GM18868 (cell line): ENCODE results near the gene TRA2A.
"Not testable (repeated sequence)": the region's sequence is repeated elsewhere in the genome, so short reads cannot be mapped to it uniquely, and the experiment has no call there.

Source experiments
- ATAC-seq: cut with Tn5 transposase; IDR thresholded peaks from one replicate; pipeline ENCODE4 v1.9.1; 2021; ENCODE audit warnings: mild to moderate bottlenecking, moderate library complexity; ENCODE audit not compliant: unreplicated experiment

Gene TRA2A

GRCh38 chr7:23531794-23532489, at the start of gene TRA2A:
Gene TRA2A (minus strand): TSS chr7:23531981. CDS start chr7:23531824, 157 bp downstream.
- peak; percentile 91 for ATAC-seq

- peak; percentile 88 for ATAC-seq
Measured at GRCh38 chr7:23570592-23571200, 38.9 kb upstream of the TRA2A start.

- no peak for ATAC-seq
Measured at GRCh38 chr7:23558303-23558702, 26.5 kb upstream of the TRA2A start.

GRCh38 chr7:23547662-23548061, 15.9 kb upstream of the TRA2A start:
- ATAC-seq = no peak

DNA sequence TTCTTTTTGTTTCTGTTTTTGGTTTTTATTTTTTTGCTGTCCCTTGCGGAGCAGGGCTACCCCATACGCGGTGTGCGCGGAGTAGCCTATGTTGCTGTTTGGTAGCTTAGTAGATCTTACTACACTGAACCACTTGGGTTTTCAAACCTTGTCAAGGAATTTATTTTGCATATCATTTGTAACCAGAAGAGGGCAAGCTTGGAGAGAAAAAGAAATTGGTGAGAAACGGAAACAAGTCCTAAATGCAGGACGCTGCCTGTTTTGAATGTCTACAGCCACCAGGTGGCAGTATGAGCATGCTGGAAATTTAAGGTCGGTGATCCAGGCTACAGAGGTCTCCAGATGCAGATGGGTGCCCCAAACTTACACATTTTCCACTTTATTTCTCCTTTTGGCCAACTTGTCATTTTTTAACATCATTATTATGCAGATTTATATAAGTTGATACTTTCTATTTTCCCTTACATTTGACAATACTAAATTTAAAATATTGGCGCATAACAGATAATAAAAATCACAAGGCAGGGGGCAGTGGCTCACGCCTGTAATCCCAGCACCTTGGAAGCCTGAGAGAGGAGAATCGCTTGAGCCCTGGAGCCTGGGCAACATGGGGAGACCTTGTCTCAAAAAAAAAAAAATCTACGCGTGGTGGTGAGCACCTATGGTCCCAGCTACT, 15.3 kb upstream of the TRA2A start:
- peak; percentile 67 for ATAC-seq

DNA sequence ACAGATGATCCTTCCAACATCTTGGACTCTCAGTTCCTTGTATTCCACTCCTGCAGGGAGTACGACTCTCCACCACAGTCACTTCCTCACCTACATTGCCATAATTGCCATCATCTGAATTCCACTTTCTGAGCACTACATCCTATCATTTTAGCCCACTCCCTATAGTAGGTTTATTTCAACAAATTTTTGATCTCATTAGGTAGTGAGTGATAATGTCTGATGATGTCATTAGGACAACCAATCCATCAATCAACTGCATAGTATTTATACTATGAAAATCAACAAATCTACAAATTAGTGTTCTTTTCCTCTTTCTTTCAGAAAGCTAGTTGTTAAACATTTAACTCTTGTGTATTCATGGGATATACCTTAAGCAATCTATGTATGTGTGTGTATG, 13.7 kb upstream of the TRA2A start:
- ATAC-seq = peak; percentile 9

- ATAC-seq = peak; percentile 78
Measured at GRCh38 chr7:23544913-23545354, 13.2 kb upstream of the TRA2A start.

GRCh38 chr7:23542752-23543151, 11.0 kb upstream of the TRA2A start:
- ATAC-seq = no peak

- no peak for ATAC-seq
Measured at GRCh38 chr7:23539494-23539907, 7.7 kb upstream of the TRA2A start.

DNA sequence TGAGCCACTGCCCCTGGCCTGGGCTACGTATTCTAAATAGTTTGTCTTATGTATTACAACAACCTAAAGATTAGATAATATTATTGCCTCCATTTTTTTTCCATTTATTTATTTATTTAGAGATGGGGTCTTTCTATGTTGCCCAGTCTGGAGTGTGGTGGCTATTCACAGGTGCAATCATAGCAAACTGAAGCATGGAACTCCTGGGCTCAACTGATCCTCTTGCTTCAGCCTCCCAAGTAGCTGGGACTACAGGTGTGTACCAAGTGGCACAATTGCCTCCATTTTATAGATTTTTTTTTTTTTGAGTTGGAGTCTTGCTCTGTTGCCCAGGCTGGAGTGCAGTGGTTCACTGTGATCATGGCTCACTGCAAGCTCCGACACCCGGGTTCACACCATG, 6.5 kb upstream of the TRA2A start:
- no peak for ATAC-seq

DNA sequence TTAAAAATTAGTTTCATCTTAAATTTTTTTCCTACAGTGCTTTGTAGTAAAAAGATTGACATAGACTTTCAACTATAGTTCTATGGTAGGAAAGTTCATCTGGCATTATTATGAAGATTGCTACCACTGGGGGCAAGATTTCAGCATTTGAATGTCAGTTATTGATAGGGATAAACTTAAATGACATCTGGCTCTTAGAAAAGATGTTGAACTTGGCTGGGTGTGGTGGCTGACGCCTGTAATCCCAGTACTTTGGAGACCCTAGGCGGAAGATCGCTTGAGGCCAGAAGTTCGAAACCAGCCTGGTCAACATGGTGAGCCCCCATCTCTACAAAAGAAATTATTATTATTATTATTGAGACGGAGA, 1.4 kb upstream of the TRA2A start:
- no peak for ATAC-seq

- ATAC-seq = no peak
Measured at GRCh38 chr7:23532490-23533237, 883 bp upstream of the TRA2A start.

- ATAC-seq = peak; percentile 23
Measured at GRCh38 chr7:23531050-23531793, 559 bp downstream of the TRA2A start.

- peak; percentile 45 for ATAC-seq
Measured at GRCh38 chr7:23530405-23530804, 1.4 kb downstream of the TRA2A start.

DNA sequence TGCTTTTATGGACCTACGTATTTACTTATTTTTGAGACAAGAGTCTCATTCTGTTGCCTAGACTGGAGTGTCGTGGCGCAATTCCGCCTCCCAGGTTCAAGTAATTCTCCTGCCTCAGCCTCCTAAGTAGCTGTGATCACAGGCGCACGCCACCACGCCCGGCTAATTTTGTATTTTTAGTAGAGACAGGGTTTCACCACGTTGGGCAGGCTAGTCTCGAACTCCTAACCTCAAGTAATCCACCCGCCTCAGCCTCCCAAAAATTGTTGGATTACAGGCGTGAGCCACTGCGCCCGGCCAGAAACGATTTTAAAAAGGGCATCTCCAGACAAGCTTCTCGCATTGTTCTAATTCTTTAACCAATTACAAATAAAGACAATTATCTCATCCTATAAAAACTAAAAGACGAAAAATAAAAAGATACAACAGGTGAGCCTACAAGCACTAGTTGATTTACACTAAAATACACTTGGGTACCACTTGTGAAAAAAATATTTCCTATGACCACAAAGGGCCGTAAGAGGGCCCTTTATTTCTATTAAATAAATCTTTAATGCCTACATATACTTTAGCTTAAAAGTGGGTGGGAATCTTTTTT, 2.4 kb downstream of the TRA2A start:
- no peak for ATAC-seq

- ATAC-seq = not testable (repeated sequence)
Measured at GRCh38 chr7:23525611-23526010, 6.2 kb downstream of the TRA2A start.

DNA sequence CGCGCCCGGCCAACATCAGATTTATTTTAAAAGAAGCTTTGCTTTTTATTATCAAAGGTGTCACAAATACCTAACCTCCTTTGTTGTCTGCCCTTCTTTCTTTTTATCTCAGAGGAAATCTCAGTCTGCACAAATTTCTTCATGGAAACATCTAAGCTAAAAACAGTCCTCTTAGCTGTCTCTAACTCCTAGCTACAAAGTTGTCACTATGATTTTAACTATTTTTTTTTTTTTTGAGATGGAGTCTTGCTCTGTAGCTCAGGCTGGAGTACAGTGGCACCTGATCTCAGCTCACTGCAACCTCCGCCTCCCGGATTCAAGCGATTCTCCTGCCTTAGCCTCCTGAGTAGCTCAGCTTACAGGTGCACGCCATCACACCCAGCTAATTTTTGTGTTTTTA, 7.3 kb downstream of the TRA2A start:
- no peak for ATAC-seq

- ATAC-seq = no peak
Measured at GRCh38 chr7:23523486-23524075, 8.2 kb downstream of the TRA2A start.

- no peak for ATAC-seq
Measured at GRCh38 chr7:23520582-23520981, 11.2 kb downstream of the TRA2A start.

DNA sequence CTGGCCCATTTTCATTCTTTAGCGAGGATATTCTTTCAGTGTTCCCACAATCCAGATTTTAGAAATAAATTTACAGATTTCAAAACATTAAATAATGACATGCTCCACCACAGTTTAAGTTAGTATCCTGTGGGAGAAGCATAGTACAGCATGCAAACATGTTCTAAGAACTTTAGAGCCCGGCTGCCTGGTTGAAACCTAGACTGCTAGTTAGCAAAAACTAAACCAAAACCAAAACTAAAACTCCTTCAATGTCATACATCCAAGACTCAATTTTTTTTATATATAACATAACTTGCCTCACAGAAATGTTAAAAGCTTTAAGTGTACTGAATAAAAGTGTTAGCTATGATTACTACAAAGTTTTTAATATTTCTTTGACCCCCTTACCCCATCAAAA, 17.0 kb downstream of the TRA2A start:
- ATAC-seq = peak; percentile 59
